NCI-H187 (cell line): ENCODE results near the gene FOXJ2.
A peak's percentile ranks its signal among the peaks of the same experiment; 100 is the strongest.
"Not testable (repeated sequence)": the region's sequence is repeated elsewhere in the genome, so short reads cannot be mapped to it uniquely, and the experiment has no call there.

Experiments
- DNase-seq, 2 experiments: peaks; one replicate each; lab custom pipeline; 2025; lab: John Stamatoyannopoulos, UW

FOXJ2 gene

GRCh38 chr12:8032242-8033152 is at the start of gene FOXJ2:
Gene FOXJ2, plus strand, starts transcription at chr12:8032716. Its CDS starts 7,117 bp downstream, at chr12:8039833.
- peak in 1 of 2 experiments; percentile 49 for DNase-seq

- DNase-seq, result not testable (repeated sequence)
Observed at GRCh38 chr12:7983019-7983418, 49.5 kb upstream of the FOXJ2 start.

GRCh38 chr12:7983460-7983859 is 49.1 kb upstream of the FOXJ2 start:
- not testable (repeated sequence) for DNase-seq

- DNase-seq, result no peak
Observed at GRCh38 chr12:7984900-7985299, 47.6 kb upstream of the FOXJ2 start.

GRCh38 chr12:7985802-7986418 is 46.6 kb upstream of the FOXJ2 start:
- DNase-seq, result no peak

- no peak for DNase-seq
Observed at GRCh38 chr12:7989827-7990491, 42.6 kb upstream of the FOXJ2 start.

GRCh38 chr12:7991535-7991934 is 41.0 kb upstream of the FOXJ2 start:
- no peak for DNase-seq

- no peak for DNase-seq
Observed at GRCh38 chr12:7994731-7995205, 37.7 kb upstream of the FOXJ2 start.

GRCh38 chr12:7995266-7995963 is 37.1 kb upstream of the FOXJ2 start:
- DNase-seq, result peak; percentile 1 to 7

GRCh38 chr12:8000827-8001226 is 31.7 kb upstream of the FOXJ2 start:
- not testable (repeated sequence) for DNase-seq

GRCh38 chr12:8001496-8001895 is 31.0 kb upstream of the FOXJ2 start:
- not testable (repeated sequence) for DNase-seq

GRCh38 chr12:8004897-8005296 is 27.6 kb upstream of the FOXJ2 start:
- not testable (repeated sequence) for DNase-seq

- no peak for DNase-seq
Observed at GRCh38 chr12:8011331-8011730, 21.2 kb upstream of the FOXJ2 start.

GRCh38 chr12:8012651-8013309 is 19.7 kb upstream of the FOXJ2 start:
- no peak for DNase-seq

GRCh38 chr12:8014836-8015235 is 17.7 kb upstream of the FOXJ2 start:
- DNase-seq, result no peak

- DNase-seq, result not testable (repeated sequence)
Observed at GRCh38 chr12:8018213-8018612, 14.3 kb upstream of the FOXJ2 start.

- DNase-seq, result no peak
Observed at GRCh38 chr12:8018666-8019581, 13.6 kb upstream of the FOXJ2 start.

GRCh38 chr12:8026291-8026900 is 6.1 kb upstream of the FOXJ2 start:
- peak; percentile 89 to 90 for DNase-seq

- DNase-seq, result no peak
Observed at GRCh38 chr12:8027856-8028255, 4.7 kb upstream of the FOXJ2 start.

- DNase-seq, result no peak
Observed at GRCh38 chr12:8028267-8028666, 4.2 kb upstream of the FOXJ2 start.
